GM11168 (cell line): Measurements from ENCODE around the gene RXFP1.

Source experiments
- in situ Hi-C: fragments of 300-500 bp; cut with MboI; formaldehyde crosslinking; loops from one replicate; pipeline ENCODE4 v1.12.0; 2022; ENCODE audit warnings: low sequenced_read_pairs; ENCODE audit not compliant: unreplicated experiment

Gene RXFP1

DNA sequence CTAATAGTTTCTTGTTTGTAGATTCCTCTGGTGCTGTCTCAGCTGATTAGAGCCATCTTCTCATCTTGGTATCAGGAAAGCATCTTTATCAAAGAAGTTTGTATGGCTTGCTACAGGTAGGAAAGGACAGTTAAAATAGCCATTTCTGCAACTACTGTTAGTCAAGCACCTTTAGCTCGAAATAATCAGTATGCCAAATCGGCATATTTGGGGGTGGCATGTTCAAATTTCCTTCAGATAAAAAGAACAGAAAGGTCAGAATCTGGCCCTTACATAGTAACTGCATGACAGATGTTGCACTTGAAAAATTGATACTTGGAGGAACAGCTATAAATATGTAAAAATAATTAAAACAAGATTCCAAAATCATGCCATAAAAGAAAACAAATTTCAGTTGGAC, 145.2 kb downstream of the RXFP1 start:
- in situ Hi-C loops: no loop called here

DNA sequence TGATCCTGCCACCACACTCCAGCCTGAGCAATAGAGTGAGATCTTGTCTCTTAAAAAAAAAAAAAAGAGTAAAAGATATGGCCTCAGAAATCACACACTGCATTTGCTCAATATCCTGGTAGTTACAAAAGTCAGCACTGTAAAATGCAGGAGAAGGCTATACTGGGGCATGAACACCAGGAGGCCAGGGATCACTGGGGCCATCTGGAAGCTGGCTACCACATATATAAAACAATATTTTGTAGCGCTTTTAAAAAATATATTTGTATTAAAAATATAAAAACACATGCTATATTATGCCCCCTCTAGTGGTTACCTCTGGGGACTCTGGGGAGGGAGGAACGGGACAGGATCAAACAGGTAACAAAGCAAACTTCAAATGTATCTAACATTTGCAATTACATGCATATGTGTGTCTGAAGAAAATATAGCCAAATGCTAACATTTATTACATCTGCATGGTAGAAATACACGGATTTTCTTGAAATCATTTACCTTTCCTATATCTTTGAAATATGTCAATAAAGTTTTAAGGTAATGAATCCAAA, 146.0 kb downstream of the RXFP1 start:
- in situ Hi-C loops: no loop called here

- in situ Hi-C loops: no loop called here
Observed at GRCh38 chr4:158669310-158669709, 147.6 kb downstream of the RXFP1 start.

DNA sequence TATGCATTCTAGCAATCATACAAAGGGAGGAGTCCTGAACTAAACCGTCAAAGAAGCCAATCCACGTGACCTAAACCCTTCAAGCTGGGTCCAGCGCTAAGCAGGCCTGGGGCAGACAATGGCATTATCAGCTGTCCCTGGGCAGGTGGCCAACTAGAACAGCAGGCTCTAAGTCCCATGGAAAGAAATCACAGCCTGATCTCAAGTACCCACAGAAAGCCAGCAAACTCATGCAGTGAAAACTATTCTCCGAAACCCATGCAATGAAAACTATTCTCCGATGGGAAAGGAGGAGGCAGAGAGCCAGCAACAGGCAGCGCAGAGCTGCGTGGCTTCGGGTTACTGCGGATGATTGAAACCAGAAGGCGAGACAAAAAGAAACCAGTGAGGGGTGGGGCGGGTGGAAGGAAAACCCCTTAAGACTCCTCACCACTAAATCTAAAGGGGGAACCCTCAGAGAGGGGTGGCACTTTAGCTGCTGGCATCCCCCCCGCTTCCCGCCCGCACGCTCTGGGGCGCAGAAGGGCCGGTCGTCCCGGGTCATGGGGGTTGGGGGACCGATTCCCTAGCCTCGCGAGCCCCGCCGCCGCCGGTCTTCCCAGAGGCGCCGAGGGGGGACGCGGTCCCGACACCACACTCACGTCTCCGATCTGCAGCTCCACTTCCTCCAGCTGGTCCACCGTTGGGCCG, 149.4 kb downstream of the RXFP1 start:
- in situ Hi-C loops: no loop called here

GRCh38 chr4:158671665-158671914, 149.9 kb downstream of the RXFP1 start, which contains the start of gene C4orf46:
Gene C4orf46, minus strand, starts transcription at chr4:158671887. Its CDS starts 86 bp downstream, at chr4:158671801.
- in situ Hi-C loops: no loop called here

GRCh38 chr4:158671915-158672806, 150.5 kb downstream of the RXFP1 start, which contains the start of gene ETFDH:
Gene ETFDH, plus strand, starts transcription at chr4:158672296. Its CDS starts 161 bp downstream, at chr4:158672457.
- in situ Hi-C loops: no loop called here

- in situ Hi-C loops: no loop called here
Observed at GRCh38 chr4:158673633-158674032, 152.0 kb downstream of the RXFP1 start.

DNA sequence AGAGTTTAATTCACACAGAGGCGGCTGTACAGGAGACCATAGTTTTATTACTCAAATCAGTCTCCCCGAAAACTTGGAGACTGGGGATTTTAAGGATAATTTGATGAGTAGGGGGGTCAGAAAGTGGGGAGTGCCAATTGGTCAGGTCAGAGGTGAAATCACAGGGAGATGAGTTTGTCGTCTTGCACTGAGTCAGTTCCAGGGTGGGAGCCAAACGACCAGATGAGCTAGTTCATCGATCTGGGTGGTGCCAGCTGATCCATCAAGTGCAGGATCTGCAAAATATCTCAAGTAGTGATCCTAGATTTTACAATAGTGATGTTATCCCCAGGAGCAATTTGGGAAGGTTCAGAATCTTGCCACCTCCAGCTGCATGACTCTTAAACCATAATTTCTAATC, 154.4 kb downstream of the RXFP1 start:
- in situ Hi-C loops: no loop called here

DNA sequence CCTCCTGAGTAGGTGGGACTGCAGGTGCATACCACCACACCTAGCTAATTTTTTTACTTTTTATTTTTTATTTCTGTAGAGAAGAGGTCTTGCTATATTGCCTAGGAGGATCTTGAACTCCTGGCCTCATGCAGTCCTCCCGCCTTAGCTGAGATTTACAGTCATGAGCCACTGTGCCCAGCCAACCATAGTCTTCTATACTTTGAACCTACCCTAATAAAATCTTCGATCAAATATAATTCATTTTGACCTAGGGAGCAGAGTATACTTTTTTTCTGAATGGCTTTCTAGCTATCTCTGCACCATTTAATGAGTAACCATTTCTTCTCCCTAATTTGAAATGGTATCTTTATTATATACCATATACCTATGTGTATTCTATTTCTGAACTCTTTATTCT, 157.1 kb downstream of the RXFP1 start:
- in situ Hi-C loops: no loop called here

- in situ Hi-C loops: no loop called here
Observed at GRCh38 chr4:158681629-158682028, 159.9 kb downstream of the RXFP1 start.

DNA sequence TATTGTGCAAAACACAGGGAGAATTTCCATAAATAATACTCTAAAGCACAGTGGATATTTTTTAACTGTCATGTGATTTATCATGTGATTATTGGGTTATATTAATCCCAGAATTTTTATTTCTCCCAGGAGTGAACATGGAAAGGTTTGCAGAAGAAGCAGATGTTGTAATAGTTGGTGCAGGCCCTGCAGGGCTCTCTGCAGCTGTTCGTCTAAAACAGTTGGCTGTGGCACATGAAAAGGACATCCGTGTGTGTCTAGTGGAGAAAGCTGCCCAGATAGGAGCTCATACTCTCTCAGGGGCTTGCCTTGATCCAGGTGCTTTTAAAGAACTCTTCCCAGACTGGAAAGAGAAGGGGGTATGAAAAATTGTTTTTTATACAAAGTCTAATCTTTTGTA, 160.4 kb downstream of the RXFP1 start:
- in situ Hi-C loops: no loop called here

GRCh38 chr4:158688813-158689212, 167.1 kb downstream of the RXFP1 start:
- in situ Hi-C loops: no loop called here
